Cardiac fibroblast (primary cell): ENCODE results near the gene ZSCAN30.

Source experiments
- DNase-seq, 2 donors: peaks; one replicate each; pipeline versions ENCODE4 v3.0.0 to v3.0.0-alpha.2; 2010; ENCODE audit warnings: low read depth in 2 of 2
- H3K4me3 ChIP-seq, 2 donors: replicated peaks in 1 of 2; 1 replicate in 1 of 2; 2 replicates in 1 of 2; pipeline ENCODE4 v1.5.1; 2011; ENCODE audit warnings: low read depth in 2 of 2, low read length in 2 of 2, mild to moderate bottlenecking in 2 of 2, moderate library complexity in 1 of 2
- CTCF ChIP-seq: IDR thresholded peaks from one replicate; pipeline ENCODE4 v1.5.1; 2011; ENCODE audit warnings: low read depth, mild to moderate bottlenecking, low read length, inconsistent platforms

ZSCAN30 gene

GRCh38 chr18:35328868-35329267 is 38.8 kb upstream of the ZSCAN30 start:
- no peak overlapping the region for H3K4me3 ChIP-seq
- no peak for DNase-seq
- no peak for TF ChIP-seq CTCF

GRCh38 chr18:35326695-35327387 is 36.8 kb upstream of the ZSCAN30 start:
- H3K4me3 ChIP-seq = no peak overlapping the region
- no peak for DNase-seq
- no peak for TF ChIP-seq CTCF

GRCh38 chr18:35324926-35325655 is 35.1 kb upstream of the ZSCAN30 start:
- TF ChIP-seq CTCF = no peak
- DNase-seq = peak in 1 of 2 donors; percentile 29
- H3K4me3 ChIP-seq = no peak overlapping the region

GRCh38 chr18:35322486-35323458 is 32.7 kb upstream of the ZSCAN30 start:
- peak in 1 of 2 donors; percentile 14 for DNase-seq
- no peak overlapping the region for H3K4me3 ChIP-seq
- TF ChIP-seq CTCF = no peak

GRCh38 chr18:35311496-35311895 is 21.5 kb upstream of the ZSCAN30 start:
- no peak for TF ChIP-seq CTCF
- no peak overlapping the region for H3K4me3 ChIP-seq
- DNase-seq = peak; percentile 44 to 54

GRCh38 chr18:35306588-35307250 is 16.7 kb upstream of the ZSCAN30 start:
- H3K4me3 ChIP-seq = no peak overlapping the region
- TF ChIP-seq CTCF = no peak
- peak in 1 of 2 donors; percentile 11 for DNase-seq
